ENCODE data around the gene SINHCAF.

The SINHCAF gene

GRCh38 chr12:31325877-31326631 lies at the start of gene SINHCAF:
Gene SINHCAF, minus strand, starts transcription at chr12:31326150. Its CDS starts 27,946 bp downstream, at chr12:31298204.
- no peak for TF ChIP-seq CTCF (IDR thresholded peaks at IDR 0.05)

GRCh38 chr12:31371256-31371620 lies 45.3 kb upstream of the SINHCAF start:
- no peak for TF ChIP-seq CTCF (IDR thresholded peaks at IDR 0.05)

- TF ChIP-seq CTCF (IDR thresholded peaks at IDR 0.05) = no peak
Observed at GRCh38 chr12:31370531-31371255, 44.7 kb upstream of the SINHCAF start.

- no peak for TF ChIP-seq CTCF (IDR thresholded peaks at IDR 0.05)
Observed at GRCh38 chr12:31369712-31370521, 44.0 kb upstream of the SINHCAF start.

GRCh38 chr12:31368666-31369361 lies 42.9 kb upstream of the SINHCAF start:
- no peak for TF ChIP-seq CTCF (IDR thresholded peaks at IDR 0.05)

- TF ChIP-seq CTCF (IDR thresholded peaks at IDR 0.05) = no peak
Observed at GRCh38 chr12:31366104-31366621, 40.2 kb upstream of the SINHCAF start.

- no peak for TF ChIP-seq CTCF (IDR thresholded peaks at IDR 0.05)
Observed at GRCh38 chr12:31363831-31364230, 37.9 kb upstream of the SINHCAF start.
